Astrocyte (in vitro differentiated cells and primary cell): ENCODE results near the gene LIPH. TPM values are rescaled to one million over a fixed set of nuclear protein-coding genes. Genes with fewer than 3 reads are reported as not detected.

Experiments
- DNase-seq: peaks from one replicate; pipeline ENCODE4 v3.0.0-alpha.2; 2010; ENCODE audit warnings: low read depth
- FAIRE-seq: peaks from 2 replicates; lab custom pipeline; 2011; peaks lifted over from hg19 to GRCh38; lab: Jason Lieb, UNC
- H2AFZ ChIP-seq: 2 replicates; pipeline ENCODE4 v1.6.0; 2012; ENCODE audit warnings: low read depth, low read length, inconsistent platforms
- H3K27ac ChIP-seq: 2 replicates; pipeline ENCODE4 v1.5.1; 2011; ENCODE audit warnings: low read depth, low read length, inconsistent platforms
- H3K27me3 ChIP-seq: 2 replicates; pipeline ENCODE4 v1.6.0; 2011; ENCODE audit warnings: low read length, inconsistent platforms; ENCODE audit not compliant: insufficient read depth
- H3K36me3 ChIP-seq: 2 replicates; pipeline ENCODE4 v1.5.1; 2011; ENCODE audit warnings: low read length, inconsistent platforms; ENCODE audit not compliant: insufficient read depth
- H3K4me1 ChIP-seq: 2 replicates; pipeline ENCODE4 v1.5.1; 2011; ENCODE audit warnings: low read length, inconsistent platforms; ENCODE audit not compliant: insufficient read depth
- H3K4me2 ChIP-seq: 2 replicates; pipeline ENCODE4 v1.6.0; 2012; ENCODE audit warnings: low read length, inconsistent platforms
- H3K4me3 ChIP-seq: 2 replicates; pipeline ENCODE4 v1.5.1; 2011; ENCODE audit warnings: low read depth, mild to moderate bottlenecking, low read length, inconsistent platforms; ENCODE audit not compliant: insufficient read depth
- H3K79me2 ChIP-seq: 2 replicates; pipeline ENCODE4 v1.6.0; 2012; ENCODE audit warnings: mild to moderate bottlenecking, low read length, inconsistent platforms; ENCODE audit not compliant: insufficient read depth
- H3K9ac ChIP-seq: 2 replicates; pipeline ENCODE4 v1.6.0; 2012; ENCODE audit warnings: mild to moderate bottlenecking, low read length, inconsistent platforms
- H3K9me3 ChIP-seq: 2 replicates; pipeline ENCODE4 v1.5.1; 2012; ENCODE audit warnings: low read depth, mild to moderate bottlenecking, low read length, inconsistent platforms; ENCODE audit not compliant: insufficient read depth
- H4K20me1 ChIP-seq: 2 replicates; pipeline ENCODE4 v1.6.0; 2012; ENCODE audit warnings: low read length, inconsistent platforms; ENCODE audit not compliant: insufficient read depth
- H3K27ac Mint-ChIP-seq: one replicate; pipeline ENCODE4 v1.8.0; 2021; ENCODE audit warnings: mild to moderate bottlenecking, mixed read lengths; ENCODE audit not compliant: unreplicated experiment
- H3K27me3 Mint-ChIP-seq: one replicate; pipeline ENCODE4 v1.8.0; 2021; ENCODE audit warnings: low read depth, mixed read lengths; ENCODE audit not compliant: unreplicated experiment
- H3K36me3 Mint-ChIP-seq: one replicate; pipeline ENCODE4 v1.8.0; 2021; ENCODE audit warnings: low read depth, mixed read lengths; ENCODE audit not compliant: unreplicated experiment
- H3K4me1 Mint-ChIP-seq: one replicate; pipeline ENCODE4 v1.8.0; 2021; ENCODE audit warnings: low read depth, mixed read lengths; ENCODE audit not compliant: unreplicated experiment
- H3K4me3 Mint-ChIP-seq: one replicate; pipeline ENCODE4 v1.8.0; 2021; ENCODE audit warnings: mild to moderate bottlenecking, moderate library complexity, mixed read lengths; ENCODE audit not compliant: unreplicated experiment
- H3K9me3 Mint-ChIP-seq: one replicate; pipeline ENCODE4 v1.8.0; 2021; ENCODE audit warnings: mild to moderate bottlenecking, mixed read lengths; ENCODE audit not compliant: unreplicated experiment
- CTCF ChIP-seq: IDR thresholded peaks from 2 replicates; pipeline ENCODE4 v1.5.1; 2011; ENCODE audit warnings: low read depth, mild to moderate bottlenecking, inconsistent platforms, low read length, moderate library complexity; ENCODE audit not compliant: insufficient read depth
- EZH2 ChIP-seq: IDR thresholded peaks from 2 replicates; pipeline ENCODE4 v1.6.1; 2012; ENCODE audit warnings: mild to moderate bottlenecking, low read length, inconsistent platforms; ENCODE audit not compliant: insufficient read depth
- total RNA-seq: library from RNA; stranded (reverse); gene quantifications from 2 replicates; pipeline ENCODE4 v1.2.1, GENCODE V29; 2021

LIPH gene
- total RNA-seq, 1 donor from 2014 or later = 6.4 TPM

DNA sequence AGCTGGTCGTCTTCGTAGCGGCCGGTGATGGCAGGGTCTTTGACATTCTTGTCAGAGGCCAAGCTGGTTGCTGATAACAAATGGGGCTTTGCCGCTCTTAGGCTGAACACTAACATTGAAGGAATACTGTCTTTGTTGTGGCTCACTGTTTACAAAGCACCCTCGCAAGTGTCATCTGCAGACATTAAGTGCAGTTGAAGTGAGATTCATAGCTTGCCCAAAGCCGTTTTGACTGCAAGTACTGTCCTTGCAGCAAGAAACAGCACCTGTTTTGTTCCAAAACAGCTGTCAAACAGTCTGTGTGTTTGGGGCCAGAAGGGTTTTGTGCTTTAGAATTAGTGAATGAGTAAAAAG lies 34.3 kb upstream of the LIPH start:
- H3K27me3 ChIP-seq = no peaks in the 10 kb centered on the region
- peak overlapping the region; percentile 91 for H3K27ac ChIP-seq
- H3K79me2 ChIP-seq = peaks cover 27% of the 10 kb centered on the region
- peaks cover 11% of the 10 kb centered on the region for H3K4me1 ChIP-seq
- Mint-ChIP-seq H3K4me1 (peaks cover 19% of the 10 kb centered on the region), H3K4me3 (peak overlapping the region; percentile 92), H3K36me3 (no peaks in the 10 kb centered on the region), H3K27ac (peak overlapping the region; percentile 89), H3K9me3 (no peaks in the 10 kb centered on the region), H3K27me3 (no peaks in the 10 kb centered on the region)
- H3K9me3 ChIP-seq = no peaks in the 10 kb centered on the region
- no peaks in the 10 kb centered on the region for H3K36me3 ChIP-seq
- H3K4me3 ChIP-seq = peak overlapping the region; percentile 90
- DNase-seq (no peak), FAIRE-seq (no peak)
- peaks cover 8% of the 10 kb centered on the region for H4K20me1 ChIP-seq
- H3K9ac ChIP-seq = peak overlapping the region; percentile 96
- peak overlapping the region; percentile 97 for H3K4me2 ChIP-seq
- TF ChIP-seq CTCF (no peak), EZH2 (no peak)
- peak overlapping the region; percentile 84 for H2AFZ ChIP-seq

- H4K20me1 ChIP-seq = peaks cover 8% of the 10 kb centered on the region
- TF ChIP-seq CTCF (no peak), EZH2 (no peak)
- Mint-ChIP-seq H3K4me3 (peak within 1 kb of the TSS; percentile 92), H3K9me3 (no peaks in the 10 kb centered on the region), H3K36me3 (no peaks in the 10 kb centered on the region), H3K27me3 (no peaks in the 10 kb centered on the region), H3K4me1 (peaks cover 19% of the 10 kb centered on the region), H3K27ac (peak within 1 kb of the TSS; percentile 89)
- H3K4me3 ChIP-seq = peak within 1 kb of the TSS; percentile 90
- peak within 1 kb of the TSS; percentile 91 for H3K27ac ChIP-seq
- peak within 1 kb of the TSS; percentile 96 for H3K9ac ChIP-seq
- peaks cover 11% of the 10 kb centered on the region for H3K4me1 ChIP-seq
- H3K36me3 ChIP-seq = no peaks in the 10 kb centered on the region
- peak; percentile 94 for DNase-seq
- H2AFZ ChIP-seq = peak within 1 kb of the TSS; percentile 98
- FAIRE-seq = peak; percentile 72
- no peaks in the 10 kb centered on the region for H3K9me3 ChIP-seq
- H3K27me3 ChIP-seq = no peaks in the 10 kb centered on the region
- peaks cover 27% of the 10 kb centered on the region for H3K79me2 ChIP-seq
- H3K4me2 ChIP-seq = peak within 1 kb of the TSS; percentile 97
These were observed 33.7 kb upstream of the LIPH start, which contains the start of gene SENP2 for GRCh38 chr3:185585859-185586685. Gene SENP2 (plus strand): TSS chr3:185586295. CDS start chr3:185586414, 119 bp downstream.

GRCh38 chr3:185585518-185585858 lies 33.1 kb upstream of the LIPH start:
- Mint-ChIP-seq H3K9me3 (no peaks in the 10 kb centered on the region), H3K36me3 (no peaks in the 10 kb centered on the region), H3K4me3 (peak overlapping the region; percentile 92), H3K27ac (peak overlapping the region; percentile 89), H3K27me3 (no peaks in the 10 kb centered on the region), H3K4me1 (peaks cover 19% of the 10 kb centered on the region)
- Histone ChIP-seq H3K4me3 (peak overlapping the region; percentile 69), H3K27me3 (no peaks in the 10 kb centered on the region), H2AFZ (peak overlapping the region; percentile 98), H4K20me1 (peaks cover 8% of the 10 kb centered on the region), H3K36me3 (no peaks in the 10 kb centered on the region), H3K79me2 (peaks cover 27% of the 10 kb centered on the region), H3K9ac (peak overlapping the region; percentile 96), H3K4me1 (peaks cover 11% of the 10 kb centered on the region), H3K27ac (peak overlapping the region; percentile 42), H3K9me3 (no peaks in the 10 kb centered on the region), H3K4me2 (peak overlapping the region; percentile 97)
- no peak for FAIRE-seq
- no peak for TF ChIP-seq CTCF
- DNase-seq = no peak
